ENCODE data around the gene SLC25A38. TPM values are rescaled to one million over a fixed set of nuclear protein-coding genes. Genes with fewer than 3 reads are reported as not detected.

The SLC25A38 gene
- polyA plus RNA-seq, 1 donor from 2014 or later: 32.5 TPM

DNA sequence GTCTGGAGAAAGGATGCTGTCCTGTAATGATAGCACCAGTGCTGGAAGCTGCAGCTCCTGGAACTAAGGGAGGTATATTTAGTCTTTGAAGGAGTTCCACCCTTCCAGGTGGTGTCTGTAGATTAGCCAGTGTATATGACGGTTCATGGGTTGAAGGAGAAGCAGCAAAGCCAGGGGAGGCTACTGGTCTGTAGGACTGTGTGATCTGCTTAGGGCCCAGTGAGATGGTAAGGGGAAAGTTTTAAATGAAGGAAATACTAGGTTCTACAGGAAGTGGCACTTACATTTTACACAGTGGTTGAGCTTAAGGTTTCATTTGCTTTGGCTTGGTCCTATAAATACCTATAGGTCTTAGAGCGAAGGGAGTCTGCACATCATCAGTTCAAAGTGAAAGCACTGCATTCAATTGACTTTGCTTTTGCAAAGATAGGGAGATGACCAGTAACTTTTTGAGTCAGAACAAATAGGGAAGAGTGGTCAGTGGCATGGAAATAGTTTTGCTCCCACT lies 5.6 kb downstream of the SLC25A38 start:
- Histone ChIP-seq H3K9ac (ENCODE audit: low read length) (no peak overlapping the region), H3F3A (ENCODE audit: insufficient read depth, low read length, poor library complexity, severe bottlenecking) (no peaks in the 10 kb centered on the region), H3K9me3 (ENCODE audit: low read length) (no peaks in the 10 kb centered on the region), H3K79me2 (replicated peaks; ENCODE audit: insufficient read depth, low read length) (peaks cover 32% of the 10 kb centered on the region), H3K27ac (ENCODE audit: low read length) (no peak overlapping the region), H3K4me2 (ENCODE audit: low read length) (no peak overlapping the region), H3K9me2 (ENCODE audit: insufficient read depth, low read length) (no peaks in the 10 kb centered on the region), H3K4me3 (ENCODE audit: low read length) (no peak overlapping the region), H3K27me3 (ENCODE audit: insufficient read depth, low read depth, low read length) (no peaks in the 10 kb centered on the region), H2AFZ (ENCODE audit: low read depth, low read length) (no peak overlapping the region), H4K20me1 (ENCODE audit: insufficient read depth) (no peaks in the 10 kb centered on the region), H3K36me3 (ENCODE audit: insufficient read depth, low read length) (no peaks in the 10 kb centered on the region)
- no peak for TF ChIP-seq MXI1 (conservative IDR thresholded peaks at IDR 0.05; ENCODE audit: poor library complexity, severe bottlenecking)
- TF ChIP-seq POLR2AphosphoS5 (IDR thresholded peaks at IDR 0.05): no peak
- TF ChIP-seq RAD21 (conservative IDR thresholded peaks at IDR 0.05): no peak
- TF ChIP-seq EP300 (conservative IDR thresholded peaks at IDR 0.05; ENCODE audit: poor library complexity, severe bottlenecking): no peak
- TF ChIP-seq, protein P1, sequence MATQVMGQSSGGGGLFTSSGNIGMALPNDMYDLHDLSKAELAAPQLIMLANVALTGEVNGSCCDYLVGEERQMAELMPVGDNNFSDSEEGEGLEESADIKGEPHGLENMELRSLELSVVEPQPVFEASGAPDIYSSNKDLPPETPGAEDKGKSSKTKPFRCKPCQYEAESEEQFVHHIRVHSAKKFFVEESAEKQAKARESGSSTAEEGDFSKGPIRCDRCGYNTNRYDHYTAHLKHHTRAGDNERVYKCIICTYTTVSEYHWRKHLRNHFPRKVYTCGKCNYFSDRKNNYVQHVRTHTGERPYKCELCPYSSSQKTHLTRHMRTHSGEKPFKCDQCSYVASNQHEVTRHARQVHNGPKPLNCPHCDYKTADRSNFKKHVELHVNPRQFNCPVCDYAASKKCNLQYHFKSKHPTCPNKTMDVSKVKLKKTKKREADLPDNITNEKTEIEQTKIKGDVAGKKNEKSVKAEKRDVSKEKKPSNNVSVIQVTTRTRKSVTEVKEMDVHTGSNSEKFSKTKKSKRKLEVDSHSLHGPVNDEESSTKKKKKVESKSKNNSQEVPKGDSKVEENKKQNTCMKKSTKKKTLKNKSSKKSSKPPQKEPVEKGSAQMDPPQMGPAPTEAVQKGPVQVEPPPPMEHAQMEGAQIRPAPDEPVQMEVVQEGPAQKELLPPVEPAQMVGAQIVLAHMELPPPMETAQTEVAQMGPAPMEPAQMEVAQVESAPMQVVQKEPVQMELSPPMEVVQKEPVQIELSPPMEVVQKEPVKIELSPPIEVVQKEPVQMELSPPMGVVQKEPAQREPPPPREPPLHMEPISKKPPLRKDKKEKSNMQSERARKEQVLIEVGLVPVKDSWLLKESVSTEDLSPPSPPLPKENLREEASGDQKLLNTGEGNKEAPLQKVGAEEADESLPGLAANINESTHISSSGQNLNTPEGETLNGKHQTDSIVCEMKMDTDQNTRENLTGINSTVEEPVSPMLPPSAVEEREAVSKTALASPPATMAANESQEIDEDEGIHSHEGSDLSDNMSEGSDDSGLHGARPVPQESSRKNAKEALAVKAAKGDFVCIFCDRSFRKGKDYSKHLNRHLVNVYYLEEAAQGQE (IDR thresholded peaks at IDR 0.05; ENCODE audit: borderline replicate concordance): no peak
- no peak for TF ChIP-seq CTCF (IDR thresholded peaks at IDR 0.05; ENCODE audit: poor library complexity, severe bottlenecking)
- TF ChIP-seq TAF1 (IDR thresholded peaks at IDR 0.05; ENCODE audit: low read depth): no peak
- TF ChIP-seq EZH2 (IDR thresholded peaks at IDR 0.05; ENCODE audit: borderline replicate concordance, insufficient read depth, low read length, poor library complexity, severe bottlenecking): no peak
- no peak for TF ChIP-seq SMC3 (conservative IDR thresholded peaks at IDR 0.05; ENCODE audit: poor library complexity)

- Histone ChIP-seq H3K9me2 (ENCODE audit: insufficient read depth, low read length) (no peaks in the 10 kb centered on the region), H3K27ac (ENCODE audit: low read length) (no peak overlapping the region), H3K4me2 (ENCODE audit: low read length) (no peak overlapping the region), H2AFZ (ENCODE audit: low read depth, low read length) (no peak overlapping the region), H4K20me1 (ENCODE audit: insufficient read depth) (no peaks in the 10 kb centered on the region), H3K79me2 (replicated peaks; ENCODE audit: insufficient read depth, low read length) (peaks cover 28% of the 10 kb centered on the region), H3K9me3 (ENCODE audit: low read length) (no peaks in the 10 kb centered on the region), H3F3A (ENCODE audit: insufficient read depth, low read length, poor library complexity, severe bottlenecking) (no peaks in the 10 kb centered on the region), H3K27me3 (ENCODE audit: insufficient read depth, low read depth, low read length) (no peaks in the 10 kb centered on the region), H3K36me3 (ENCODE audit: insufficient read depth, low read length) (no peaks in the 10 kb centered on the region), H3K4me3 (ENCODE audit: low read length) (no peak overlapping the region), H3K9ac (ENCODE audit: low read length) (no peak overlapping the region)
- TF ChIP-seq EZH2 (IDR thresholded peaks at IDR 0.05; ENCODE audit: borderline replicate concordance, insufficient read depth, low read length, poor library complexity, severe bottlenecking) (no peak), TAF1 (IDR thresholded peaks at IDR 0.05; ENCODE audit: low read depth) (no peak), EP300 (conservative IDR thresholded peaks at IDR 0.05; ENCODE audit: poor library complexity, severe bottlenecking) (no peak), RAD21 (conservative IDR thresholded peaks at IDR 0.05) (no peak)
Observed at GRCh38 chr3:39390181-39390580, 7.0 kb downstream of the SLC25A38 start.

All from neural cell (in vitro differentiated cells).